Keratinocyte (primary cell): ENCODE data around the gene FMNL2. TPM values are rescaled to one million over a fixed set of nuclear protein-coding genes. Genes with fewer than 3 reads are reported as not detected.

ENCODE experiments used
- DNase-seq: peaks from one replicate; pipeline ENCODE4 v3.0.0-alpha.2; 2011; ENCODE audit warnings: low read depth, missing footprints, low spot score
- FAIRE-seq: peaks from 2 replicates; lab custom pipeline; 2011; peaks lifted over from hg19 to GRCh38; lab: Jason Lieb, UNC
- H2AFZ ChIP-seq: 2 replicates; pipeline ENCODE4 v1.6.0; 2012; ENCODE audit warnings: low read length, control low read depth, inconsistent platforms; ENCODE audit not compliant: control insufficient read depth
- H3K27ac ChIP-seq: 2 replicates; pipeline ENCODE4 v1.5.1; 2011; ENCODE audit warnings: low read length; ENCODE audit not compliant: control insufficient read depth, insufficient read depth
- H3K27me3 ChIP-seq: 3 replicates; pipeline ENCODE4 v1.6.0; 2011; ENCODE audit warnings: low read length; ENCODE audit not compliant: control insufficient read depth, insufficient read depth; ENCODE audit errors: extremely low read depth
- H3K36me3 ChIP-seq, 2 experiments: 2 replicates in 1 of 2; 3 replicates in 1 of 2; pipeline ENCODE4 v1.5.1; 2011; ENCODE audit warnings: low read length in 2 of 2, mild to moderate bottlenecking in 1 of 2; ENCODE audit not compliant: control insufficient read depth in 2 of 2, insufficient read depth in 2 of 2; ENCODE audit errors: extremely low read depth in 1 of 2
- H3K4me1 ChIP-seq: 3 replicates; pipeline ENCODE4 v1.5.1; 2011; ENCODE audit warnings: low read length; ENCODE audit not compliant: control insufficient read depth, insufficient read depth; ENCODE audit errors: extremely low read depth
- H3K4me2 ChIP-seq: 3 replicates; pipeline ENCODE4 v1.6.0; 2011; ENCODE audit warnings: low read depth, low read length; ENCODE audit not compliant: control insufficient read depth, insufficient read depth; ENCODE audit errors: extremely low read depth
- H3K4me3 ChIP-seq, 3 experiments: fragments of 200-600 bp in 1 of 3; sonication (generic) in 1 of 3; 2 replicates in 2 of 3; 3 replicates in 1 of 3; pipeline ENCODE4 v1.5.1; 2011 to 2016; ENCODE audit warnings: low read length in 3 of 3, mild to moderate bottlenecking in 3 of 3, control low read depth in 2 of 3, inconsistent platforms in 1 of 3, low read depth in 1 of 3, mixed read lengths in 1 of 3, mixed run types in 1 of 3, moderate library complexity in 1 of 3; ENCODE audit not compliant: control insufficient read depth in 2 of 3, insufficient read depth in 2 of 3; ENCODE audit errors: extremely low read depth in 1 of 3
- H3K79me2 ChIP-seq: 2 replicates; pipeline ENCODE4 v1.6.0; 2012; ENCODE audit warnings: low read length; ENCODE audit not compliant: control insufficient read depth, insufficient read depth
- H3K9ac ChIP-seq: 3 replicates; pipeline ENCODE4 v1.6.0; 2011; ENCODE audit warnings: low read length; ENCODE audit not compliant: control insufficient read depth, insufficient read depth; ENCODE audit errors: extremely low read depth
- H3K9me1 ChIP-seq: 3 replicates; pipeline ENCODE4 v1.6.0; 2011; ENCODE audit warnings: low read length; ENCODE audit not compliant: control insufficient read depth, insufficient read depth; ENCODE audit errors: extremely low read depth
- H3K9me3 ChIP-seq: 2 replicates; pipeline ENCODE4 v1.5.1; 2012; ENCODE audit warnings: low read depth, low read length; ENCODE audit not compliant: control insufficient read depth
- H4K20me1 ChIP-seq: 3 replicates; pipeline ENCODE4 v1.6.0; 2011; ENCODE audit warnings: low read length; ENCODE audit not compliant: control insufficient read depth, insufficient read depth; ENCODE audit errors: extremely low read depth
- EZH2 ChIP-seq: IDR thresholded peaks from one replicate; pipeline ENCODE4 v1.6.1; 2012; ENCODE audit warnings: inconsistent platforms, mild to moderate bottlenecking, low read length, moderate library complexity
- dilution Hi-C: fragments of 300-500 bp; cut with MboI; formaldehyde crosslinking; loops from one replicate; pipeline ENCODE4 v1.7.0; 2020; ENCODE audit warnings: low sequenced_read_pairs; ENCODE audit not compliant: extremely low pct_ligation_motif_present
- polyA plus RNA-seq, 5 experiments: library from polyadenylated mRNA; depleted of rRNA in 3 of 5; stranded (reverse) in 3 of 5; stranded (forward) in 1 of 5; unstranded in 1 of 5; fragments of >200 nt; gene quantifications; 1 replicate in 1 of 5; 2 replicates in 3 of 5; 3 replicates in 1 of 5; pipeline versions ENCODE4 v1.2.1 to v1.2.3, GENCODE V29; 2011 to 2012; ENCODE audit warnings: missing spikeins in 2 of 5, low read depth in 1 of 5, low replicate concordance in 1 of 5
- TF ChIP-seq, protein P1 (sequence below), 3 experiments: IDR thresholded peaks in 1 of 3; conservative IDR thresholded peaks in 1 of 3; optimal IDR thresholded peaks in 1 of 3; 2 replicates in 2 of 3; 3 replicates in 1 of 3; pipeline versions ENCODE3 to v1.5.1; 2011; ENCODE audit warnings: low read length in 3 of 3, mild to moderate bottlenecking in 3 of 3, moderate library complexity in 2 of 3, control low read depth in 1 of 3, inconsistent platforms in 1 of 3; ENCODE audit not compliant: insufficient read depth in 2 of 3; ENCODE audit errors: extremely low read depth in 1 of 3

The FMNL2 gene
- polyA plus RNA-seq, 1 donor (not counting 4 experiments of a cell fraction or from before 2014, with no cell fraction given) = 62.7 TPM

DNA sequence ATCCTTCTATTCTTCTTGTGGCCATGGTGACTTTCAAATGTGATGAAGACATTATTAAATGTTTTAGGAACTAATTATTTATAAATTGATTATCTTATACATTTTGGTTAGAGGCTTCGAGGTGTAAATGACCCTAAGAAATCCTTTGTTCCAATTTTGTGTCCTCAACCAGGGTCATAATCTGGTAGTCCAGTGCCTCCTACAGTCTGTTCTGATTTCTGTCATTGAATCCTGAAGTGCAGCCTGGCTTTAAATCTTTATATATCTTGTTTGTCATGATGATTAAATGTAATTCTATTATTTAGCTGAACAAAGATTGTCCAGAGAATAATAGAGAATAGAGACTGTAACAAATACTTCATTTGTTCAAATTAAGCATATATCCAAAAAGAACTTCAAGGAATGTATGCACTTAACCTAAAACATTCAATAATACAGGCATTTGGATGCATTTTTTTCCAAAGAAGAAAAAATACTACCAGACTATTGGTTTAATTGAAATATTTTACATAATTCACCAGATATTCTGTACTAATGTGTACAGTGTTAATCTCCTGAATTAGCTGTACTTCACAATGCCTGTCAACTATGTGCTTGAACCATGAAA is 292.5 kb downstream of the FMNL2 start:
- no peak overlapping the region for H2AFZ ChIP-seq
- no peak overlapping the region for H3K27ac ChIP-seq
- no peaks in the 10 kb centered on the region for H3K9me1 ChIP-seq
- no peaks in the 10 kb centered on the region for H3K4me1 ChIP-seq
- H3K9ac ChIP-seq = no peak overlapping the region
- DNase-seq (no peak), FAIRE-seq (no peak)
- no peak overlapping the region for H3K4me3 ChIP-seq
- H3K79me2 ChIP-seq = no peaks in the 10 kb centered on the region
- TF ChIP-seq, protein P1, sequence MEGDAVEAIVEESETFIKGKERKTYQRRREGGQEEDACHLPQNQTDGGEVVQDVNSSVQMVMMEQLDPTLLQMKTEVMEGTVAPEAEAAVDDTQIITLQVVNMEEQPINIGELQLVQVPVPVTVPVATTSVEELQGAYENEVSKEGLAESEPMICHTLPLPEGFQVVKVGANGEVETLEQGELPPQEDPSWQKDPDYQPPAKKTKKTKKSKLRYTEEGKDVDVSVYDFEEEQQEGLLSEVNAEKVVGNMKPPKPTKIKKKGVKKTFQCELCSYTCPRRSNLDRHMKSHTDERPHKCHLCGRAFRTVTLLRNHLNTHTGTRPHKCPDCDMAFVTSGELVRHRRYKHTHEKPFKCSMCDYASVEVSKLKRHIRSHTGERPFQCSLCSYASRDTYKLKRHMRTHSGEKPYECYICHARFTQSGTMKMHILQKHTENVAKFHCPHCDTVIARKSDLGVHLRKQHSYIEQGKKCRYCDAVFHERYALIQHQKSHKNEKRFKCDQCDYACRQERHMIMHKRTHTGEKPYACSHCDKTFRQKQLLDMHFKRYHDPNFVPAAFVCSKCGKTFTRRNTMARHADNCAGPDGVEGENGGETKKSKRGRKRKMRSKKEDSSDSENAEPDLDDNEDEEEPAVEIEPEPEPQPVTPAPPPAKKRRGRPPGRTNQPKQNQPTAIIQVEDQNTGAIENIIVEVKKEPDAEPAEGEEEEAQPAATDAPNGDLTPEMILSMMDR (optimal IDR thresholded peaks at IDR 0.05 in 1 of 3, IDR thresholded peaks at IDR 0.05 in 1 of 3, conservative IDR thresholded peaks at IDR 0.05 in 1 of 3; ENCODE audit: extremely low read depth in 1 of 3, insufficient read depth in 2 of 3, low read length in 3 of 3) = peak in 2 of 3 experiments; percentile 27 to 34
- TF ChIP-seq EZH2 = no peak
- H3K9me3 ChIP-seq = no peaks in the 10 kb centered on the region
- no peak overlapping the region for H3K4me2 ChIP-seq
- no peaks in the 10 kb centered on the region for H3K27me3 ChIP-seq
- H3K36me3 ChIP-seq = peaks cover 20 to 29% of the 10 kb centered on the region in 2 experiments
- no peaks in the 10 kb centered on the region for H4K20me1 ChIP-seq
- dilution Hi-C loops = no loop called here

- Histone ChIP-seq H3K4me1 (no peaks in the 10 kb centered on the region), H3K27ac (no peak overlapping the region), H3K36me3 (peaks cover 20 to 29% of the 10 kb centered on the region in 2 experiments), H3K4me3 (no peak overlapping the region), H3K9me1 (no peaks in the 10 kb centered on the region), H3K79me2 (no peaks in the 10 kb centered on the region), H3K9ac (no peak overlapping the region), H3K4me2 (no peak overlapping the region), H2AFZ (no peak overlapping the region), H3K9me3 (no peaks in the 10 kb centered on the region), H4K20me1 (no peaks in the 10 kb centered on the region), H3K27me3 (no peaks in the 10 kb centered on the region)
- no peak for FAIRE-seq
- DNase-seq = no peak
- dilution Hi-C loops = no loop called here
- TF ChIP-seq, protein P1 (optimal IDR thresholded peaks at IDR 0.05 in 1 of 3, IDR thresholded peaks at IDR 0.05 in 1 of 3, conservative IDR thresholded peaks at IDR 0.05 in 1 of 3; ENCODE audit: extremely low read depth in 1 of 3, insufficient read depth in 2 of 3, low read length in 3 of 3) = no peak
- no peak for TF ChIP-seq EZH2
Measured at GRCh38 chr2:152629202-152629601, 294.2 kb downstream of the FMNL2 start.
